ENCODE results near the gene ASB4.
"Not testable (repeated sequence)": the region's sequence is repeated elsewhere in the genome, so short reads cannot be mapped to it uniquely, and the experiment has no call there.

Gene ASB4

GRCh38 chr7:95527033-95527775 is 41.5 kb downstream of the ASB4 start:
- FAIRE-seq = no peak

GRCh38 chr7:95527776-95528250 is 42.1 kb downstream of the ASB4 start:
- FAIRE-seq = no peak

- no peak for FAIRE-seq
Measured at GRCh38 chr7:95529701-95530100, 44.0 kb downstream of the ASB4 start.

- no peak for FAIRE-seq
Measured at GRCh38 chr7:95530881-95531280, 45.1 kb downstream of the ASB4 start.

GRCh38 chr7:95531605-95532219 is 46.0 kb downstream of the ASB4 start:
- FAIRE-seq = no peak

- FAIRE-seq = no peak
Measured at GRCh38 chr7:95534796-95535195, 49.1 kb downstream of the ASB4 start.

- no peak for FAIRE-seq
Measured at GRCh38 chr7:95535662-95536061, 49.9 kb downstream of the ASB4 start.

- FAIRE-seq = no peak
Measured at GRCh38 chr7:95536656-95537311, 51.0 kb downstream of the ASB4 start.

- no peak for FAIRE-seq
Measured at GRCh38 chr7:95537468-95537867, 51.7 kb downstream of the ASB4 start.

- FAIRE-seq = no peak
Measured at GRCh38 chr7:95539426-95539825, 53.7 kb downstream of the ASB4 start.

GRCh38 chr7:95540366-95540765 is 54.6 kb downstream of the ASB4 start:
- no peak for FAIRE-seq

- FAIRE-seq = no peak
Measured at GRCh38 chr7:95543312-95543711, 57.6 kb downstream of the ASB4 start.

- FAIRE-seq = no peak
Measured at GRCh38 chr7:95544171-95544570, 58.4 kb downstream of the ASB4 start.

GRCh38 chr7:95545007-95545615 is 59.4 kb downstream of the ASB4 start:
- peak; percentile 26 for FAIRE-seq

GRCh38 chr7:95545673-95546072 is 59.9 kb downstream of the ASB4 start:
- FAIRE-seq = no peak

GRCh38 chr7:95546647-95547046 is 60.9 kb downstream of the ASB4 start:
- no peak for FAIRE-seq

GRCh38 chr7:95547361-95548348 is 61.9 kb downstream of the ASB4 start:
- no peak for FAIRE-seq

GRCh38 chr7:95549818-95550529 is 64.2 kb downstream of the ASB4 start:
- FAIRE-seq = no peak

- no peak for FAIRE-seq
Measured at GRCh38 chr7:95550546-95550945, 64.8 kb downstream of the ASB4 start.

- FAIRE-seq = not testable (repeated sequence)
Measured at GRCh38 chr7:95552010-95552926, 66.5 kb downstream of the ASB4 start.

All from endometrium (tissue), 2 donors.